Medulla oblongata (tissue), 1 donor: Measurements from ENCODE around the gene ABR.
A peak's percentile ranks its signal among the peaks of the same experiment; 100 is the strongest.
"Not testable (repeated sequence)": the region's sequence is repeated elsewhere in the genome, so short reads cannot be mapped to it uniquely, and the experiment has no call there.

Source experiments
- DNase-seq: peaks from one replicate; pipeline ENCODE4 v3.0.0-alpha.2; 2015; ENCODE audit errors: extremely low spot score

ABR gene

DNA sequence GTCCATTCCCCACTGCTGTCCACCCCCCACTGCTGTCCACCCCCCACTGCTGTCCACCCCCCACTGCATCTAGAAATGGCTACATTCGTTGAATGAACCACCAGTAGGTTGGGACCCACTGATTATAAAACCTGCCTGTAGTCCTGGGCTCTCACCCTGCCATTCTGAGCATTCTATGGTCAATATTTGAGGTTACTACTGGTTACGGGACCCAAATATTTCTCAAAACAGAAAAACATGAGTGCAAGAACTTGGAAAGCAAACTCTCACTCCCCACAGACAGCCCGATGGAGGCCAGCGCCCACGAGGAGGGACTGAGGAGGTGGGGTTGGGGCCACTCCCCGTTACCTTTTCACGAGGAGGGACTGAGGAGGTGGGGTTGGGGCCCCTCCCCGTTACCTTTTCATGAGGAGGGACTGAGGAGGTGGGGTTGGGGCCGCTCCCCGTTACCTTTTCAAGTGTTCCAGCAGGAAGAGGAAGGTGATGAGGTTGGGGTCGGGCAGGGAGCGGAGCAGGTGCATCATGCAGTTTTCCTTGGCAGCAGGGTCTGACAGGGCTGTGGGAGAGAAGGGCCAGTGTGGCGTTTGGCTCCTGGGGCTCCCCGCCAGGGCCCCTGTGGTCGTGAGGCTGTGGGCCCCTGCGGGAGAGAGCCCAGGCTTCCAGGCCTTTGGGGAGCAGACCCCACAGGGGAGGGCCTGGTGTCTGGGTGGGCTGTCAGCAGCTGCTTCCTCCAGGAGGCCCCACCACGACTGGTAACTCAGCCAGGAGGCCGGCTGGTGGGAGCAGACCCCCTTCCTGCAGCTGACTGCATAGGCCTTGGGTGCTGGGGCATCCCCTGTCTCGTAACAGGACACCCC lies 170.3 kb downstream of the ABR start:
- no peak for DNase-seq

DNA sequence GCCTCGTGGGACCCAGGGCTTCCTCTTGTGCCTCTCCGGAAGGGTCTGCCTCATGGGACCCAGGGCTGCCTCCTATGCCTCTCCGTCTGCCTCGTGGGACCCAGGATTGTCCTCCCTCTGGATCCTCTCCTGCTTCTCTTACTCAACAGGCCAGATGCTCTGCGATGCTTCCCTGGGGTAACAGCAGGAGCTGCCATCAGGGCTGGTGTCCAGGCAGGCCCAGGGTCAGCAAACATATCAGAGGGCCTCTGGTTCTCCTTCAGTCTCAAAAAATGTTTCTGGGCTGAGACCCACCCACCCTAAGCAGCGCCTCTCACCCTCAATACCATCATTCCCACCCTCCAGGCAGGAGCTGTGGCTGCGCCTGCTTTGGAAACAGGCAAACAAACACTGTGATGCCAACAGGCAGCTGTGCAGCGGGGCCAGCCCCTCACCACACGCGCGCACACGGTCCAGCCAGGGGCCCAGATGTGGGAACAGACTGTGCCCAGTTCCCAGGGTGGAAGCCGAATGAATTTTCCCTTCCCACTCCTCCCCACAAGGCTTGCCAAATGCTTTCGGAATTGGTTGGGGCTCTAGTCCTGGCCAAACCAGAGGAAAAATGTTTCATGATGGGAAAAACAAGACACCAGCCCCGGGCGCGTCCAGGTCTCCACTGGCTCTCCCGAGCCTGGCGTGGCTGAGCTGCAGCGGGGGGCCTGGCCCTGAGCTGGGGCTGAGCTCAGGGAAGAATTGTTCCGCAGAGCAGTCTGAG lies 171.6 kb downstream of the ABR start:
- peak; percentile 46 for DNase-seq

DNA sequence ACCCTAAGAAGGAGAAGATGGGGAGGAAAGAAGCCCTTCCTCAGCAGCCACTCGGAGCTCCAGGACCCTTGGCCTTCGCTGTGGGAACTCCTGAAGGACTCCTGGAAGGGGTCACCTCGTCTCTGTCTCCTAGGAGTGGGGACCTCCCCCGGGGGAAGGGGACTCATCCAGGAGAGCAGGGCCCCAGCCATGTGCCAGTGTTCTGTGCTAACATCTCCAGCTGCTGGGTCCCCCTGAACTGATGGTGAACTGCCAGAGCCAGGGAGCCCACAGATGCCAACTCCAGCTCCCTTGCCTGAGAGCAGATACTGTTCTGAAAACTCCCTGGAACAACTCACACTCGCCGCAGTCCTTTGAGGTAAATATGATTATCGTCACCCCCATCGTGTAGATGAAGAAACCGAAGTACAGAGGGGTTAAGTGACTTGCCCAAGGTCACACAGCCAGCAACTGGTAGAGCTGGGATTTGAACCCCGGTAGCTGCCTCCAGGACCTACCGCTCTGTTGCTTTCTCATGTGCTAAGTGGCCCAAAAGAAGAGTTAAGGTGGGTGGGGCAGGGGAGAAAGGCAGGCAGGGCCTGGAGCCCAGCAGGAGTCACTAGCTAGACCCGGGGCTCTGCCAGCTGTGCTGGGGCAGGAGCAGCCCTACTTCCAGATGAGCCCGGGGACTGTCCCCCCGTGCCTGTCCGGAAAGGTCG lies 172.3 kb downstream of the ABR start:
- DNase-seq, result no peak

DNA sequence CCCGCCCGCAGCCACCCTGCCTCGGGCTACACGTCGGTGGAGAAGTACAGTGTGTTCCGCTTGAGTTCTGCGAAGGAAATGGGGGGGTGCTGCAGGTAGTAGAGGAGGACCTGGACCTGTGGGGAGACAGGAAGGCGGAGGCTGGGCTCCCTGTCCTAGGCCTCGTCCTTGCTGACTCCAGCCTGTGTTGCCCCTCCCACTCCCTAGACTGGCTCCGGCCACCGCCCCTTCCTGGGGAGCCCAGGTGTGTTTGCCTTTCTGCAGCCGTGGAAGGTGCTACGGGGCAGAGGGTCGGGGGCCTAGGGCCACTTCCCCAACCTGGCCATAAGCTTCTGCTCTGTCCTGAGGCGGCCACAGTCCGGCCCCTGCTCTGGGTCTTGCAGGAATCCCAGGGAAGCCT lies 173.7 kb downstream of the ABR start:
- no peak for DNase-seq

DNA sequence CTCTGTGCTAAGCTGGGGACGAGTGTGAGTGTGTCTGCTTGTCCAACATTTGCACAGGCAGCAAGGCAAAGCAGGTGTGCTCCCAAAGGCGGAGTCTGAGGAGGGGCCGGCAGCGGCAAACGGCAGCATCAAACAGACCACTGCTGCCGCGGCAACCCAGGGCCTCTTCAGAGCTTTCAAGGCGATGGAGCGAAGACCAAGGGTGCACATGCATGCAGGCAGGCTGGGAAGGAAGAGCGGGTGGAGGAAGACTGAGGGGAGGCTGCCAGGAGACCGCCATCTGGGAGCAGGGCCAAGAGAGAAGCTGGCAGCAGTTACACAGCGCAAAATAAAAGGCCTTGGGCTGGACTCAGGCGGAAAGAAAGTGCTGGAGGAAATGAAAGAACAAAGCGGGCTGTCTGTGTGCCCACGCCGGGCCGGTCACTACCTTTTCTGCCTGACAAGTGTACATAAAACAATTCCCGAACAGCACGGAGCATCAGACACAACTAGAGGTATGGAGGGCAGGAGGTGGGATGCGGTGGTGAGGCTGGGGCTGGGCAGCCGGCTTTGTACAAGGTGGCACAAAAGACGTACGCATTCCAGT lies 174.3 kb downstream of the ABR start:
- peak; percentile 90 for DNase-seq

DNA sequence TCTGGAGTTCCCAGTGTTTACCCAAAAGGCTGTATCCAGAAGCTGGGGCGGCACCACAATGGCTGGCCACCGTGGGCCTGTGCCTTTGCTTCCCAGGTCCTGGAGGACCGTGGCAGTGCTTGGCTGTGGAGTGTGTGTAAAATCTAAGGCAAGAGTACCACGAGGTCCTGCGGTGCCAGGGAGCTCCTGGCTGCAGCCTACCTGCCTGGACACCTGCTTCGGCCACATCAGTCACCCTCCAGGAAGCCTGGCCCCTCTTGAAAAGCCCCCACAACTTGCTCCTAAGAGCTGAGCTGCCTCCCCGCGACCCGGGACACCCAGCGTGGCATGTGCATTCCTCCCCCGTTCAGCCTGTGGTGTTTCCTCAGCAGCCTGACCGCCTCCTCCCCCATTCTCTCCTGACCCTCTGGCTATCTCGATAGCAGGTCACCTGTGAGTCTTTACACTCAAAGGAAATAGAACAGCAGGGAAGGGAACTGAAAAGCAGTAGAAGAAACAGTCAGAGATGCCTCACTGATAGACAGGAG lies 174.9 kb downstream of the ABR start:
- no peak for DNase-seq

DNA sequence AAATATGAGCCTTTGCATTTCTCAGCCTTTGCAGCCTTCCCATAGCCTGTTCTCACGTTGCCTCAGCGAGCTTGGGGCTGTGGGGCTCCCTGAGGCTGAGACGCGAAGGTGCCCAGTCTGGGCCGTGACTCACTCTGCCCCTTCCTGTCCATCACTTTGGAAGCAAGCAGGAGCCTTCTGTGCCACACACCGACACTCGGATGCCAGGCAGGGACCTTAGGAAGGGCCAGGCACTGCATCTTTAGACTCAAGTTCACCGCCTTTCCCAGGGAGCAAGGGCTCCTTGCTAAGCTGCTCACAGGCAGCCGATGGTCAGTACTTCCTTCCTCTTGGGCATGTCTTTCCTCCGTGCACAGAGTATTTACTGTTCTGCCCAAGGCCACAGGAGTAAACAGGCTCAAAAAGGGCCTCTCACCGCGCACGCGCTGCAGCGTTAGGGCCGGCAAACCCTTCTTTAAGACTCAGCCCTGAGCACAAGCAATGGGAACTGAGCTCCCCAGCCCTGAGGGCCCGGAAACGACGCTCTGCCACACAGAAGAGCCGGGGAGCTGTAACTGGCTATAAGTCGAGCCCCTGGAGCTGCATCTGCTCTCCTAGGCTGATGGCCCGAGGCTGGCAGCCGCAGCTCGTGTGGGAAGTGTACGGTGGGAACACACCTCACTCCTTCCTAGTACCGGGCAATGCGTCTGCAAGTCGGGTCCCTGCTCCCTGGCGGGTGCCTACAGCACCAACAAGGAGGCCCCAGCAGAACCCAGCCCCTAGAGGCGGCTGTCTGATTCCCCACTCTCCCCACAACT lies 175.6 kb downstream of the ABR start:
- no peak for DNase-seq

DNA sequence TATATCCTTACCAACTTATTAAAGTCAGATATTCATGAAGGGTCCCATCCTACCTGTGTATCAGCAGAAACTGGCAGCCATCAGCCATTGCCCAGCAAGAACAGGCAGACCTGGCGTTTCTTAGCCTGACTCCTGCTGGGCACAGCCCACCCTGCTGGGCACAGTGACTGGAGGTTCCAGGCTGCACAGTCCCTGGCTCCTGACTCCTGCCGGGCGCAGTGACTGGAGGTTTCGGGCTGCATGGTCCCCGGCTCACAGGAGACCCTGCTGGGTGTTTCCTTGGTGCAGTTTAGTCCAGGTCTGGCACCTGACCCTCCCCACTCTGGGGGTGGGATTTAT lies 176.2 kb downstream of the ABR start:
- DNase-seq, result no peak

DNA sequence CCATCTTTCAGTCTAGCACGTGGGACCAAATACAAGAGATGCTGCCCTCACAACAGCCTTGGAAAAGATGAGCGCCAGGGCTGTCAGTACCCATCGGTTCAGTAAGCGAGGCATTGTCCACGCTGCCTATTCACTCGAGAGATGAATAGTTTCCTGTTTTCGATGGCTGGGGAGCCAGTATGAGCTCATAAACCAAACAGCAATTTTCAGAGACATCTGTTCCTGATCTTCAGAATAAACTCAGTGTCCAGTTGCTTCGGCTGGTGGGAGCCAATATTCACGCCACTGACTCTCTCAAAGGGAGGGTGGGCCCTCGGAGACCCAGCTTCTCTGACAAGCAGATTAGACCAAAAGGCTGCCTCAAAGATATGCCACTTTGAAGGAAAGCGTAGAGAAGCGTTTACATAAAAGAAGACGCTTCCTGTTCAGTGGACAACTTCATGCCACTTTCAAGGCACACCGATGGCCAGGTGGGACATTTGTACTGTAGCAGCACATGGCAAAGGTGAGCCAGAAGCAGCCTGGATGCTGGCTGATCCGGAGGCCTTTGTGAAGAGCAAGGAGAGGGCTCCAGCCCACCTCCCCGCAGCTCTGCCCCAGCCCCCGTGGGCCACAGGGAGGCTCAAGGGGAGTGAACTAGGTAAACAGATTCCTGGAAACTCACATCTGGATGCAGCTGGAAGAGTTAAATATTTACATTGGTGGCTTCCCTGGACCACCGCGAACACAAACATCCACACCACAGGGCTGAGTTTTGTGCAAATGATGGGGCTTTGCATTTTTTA lies 176.8 kb downstream of the ABR start:
- DNase-seq, result peak; percentile 84

DNA sequence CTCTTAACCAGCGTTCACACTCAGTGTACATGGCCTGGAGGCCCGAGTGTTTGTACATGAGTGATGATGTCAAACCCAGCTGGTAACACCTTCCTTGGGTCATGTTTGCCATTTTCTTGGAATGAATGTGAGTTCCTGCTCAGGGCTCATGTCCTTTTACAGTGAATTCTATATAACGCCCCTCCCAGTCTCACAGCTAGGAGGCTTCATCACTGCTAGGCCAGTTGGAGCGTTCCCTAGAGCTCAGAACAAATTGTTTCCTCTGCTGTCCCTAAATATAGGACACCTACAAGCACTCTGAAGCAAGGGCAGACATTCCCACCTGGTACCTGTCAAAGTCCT lies 177.4 kb downstream of the ABR start:
- DNase-seq, result no peak

DNA sequence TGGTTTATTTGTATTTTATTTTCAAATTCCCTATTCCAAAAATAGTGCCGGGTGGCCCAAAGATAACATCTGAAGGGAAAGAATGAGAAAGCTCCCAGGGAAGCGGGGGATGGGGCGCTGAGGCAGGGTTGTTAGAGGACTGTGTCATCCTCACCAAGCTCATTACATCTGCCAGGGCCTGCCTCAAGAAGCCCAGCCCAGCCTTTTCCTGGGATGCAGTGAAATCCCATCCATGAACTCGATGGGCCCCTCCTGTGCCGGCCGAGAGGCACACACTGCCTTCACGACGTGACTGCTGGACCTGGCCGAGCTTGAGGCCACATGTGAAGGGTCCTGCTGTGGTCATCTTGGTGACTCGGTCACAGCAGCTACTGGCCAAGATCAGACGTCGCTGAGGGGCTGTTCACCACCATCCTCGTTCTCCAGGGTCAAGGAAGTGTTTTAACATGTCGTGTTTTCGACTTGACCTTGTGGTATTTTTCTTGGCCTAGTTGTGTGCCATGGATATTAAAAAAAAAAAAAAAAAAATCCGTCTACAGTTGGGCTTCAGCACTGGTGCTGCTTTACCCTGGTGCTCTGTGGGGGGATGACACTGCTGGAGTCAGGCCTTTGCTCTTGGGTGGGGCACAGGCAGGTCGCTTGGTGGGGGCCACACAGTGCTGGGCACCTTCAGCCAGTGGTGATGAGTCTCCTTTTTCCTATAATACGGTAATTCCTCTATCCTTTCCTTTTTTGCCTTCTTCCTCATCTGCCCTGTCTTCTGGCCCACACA lies 178.0 kb downstream of the ABR start:
- no peak for DNase-seq

DNA sequence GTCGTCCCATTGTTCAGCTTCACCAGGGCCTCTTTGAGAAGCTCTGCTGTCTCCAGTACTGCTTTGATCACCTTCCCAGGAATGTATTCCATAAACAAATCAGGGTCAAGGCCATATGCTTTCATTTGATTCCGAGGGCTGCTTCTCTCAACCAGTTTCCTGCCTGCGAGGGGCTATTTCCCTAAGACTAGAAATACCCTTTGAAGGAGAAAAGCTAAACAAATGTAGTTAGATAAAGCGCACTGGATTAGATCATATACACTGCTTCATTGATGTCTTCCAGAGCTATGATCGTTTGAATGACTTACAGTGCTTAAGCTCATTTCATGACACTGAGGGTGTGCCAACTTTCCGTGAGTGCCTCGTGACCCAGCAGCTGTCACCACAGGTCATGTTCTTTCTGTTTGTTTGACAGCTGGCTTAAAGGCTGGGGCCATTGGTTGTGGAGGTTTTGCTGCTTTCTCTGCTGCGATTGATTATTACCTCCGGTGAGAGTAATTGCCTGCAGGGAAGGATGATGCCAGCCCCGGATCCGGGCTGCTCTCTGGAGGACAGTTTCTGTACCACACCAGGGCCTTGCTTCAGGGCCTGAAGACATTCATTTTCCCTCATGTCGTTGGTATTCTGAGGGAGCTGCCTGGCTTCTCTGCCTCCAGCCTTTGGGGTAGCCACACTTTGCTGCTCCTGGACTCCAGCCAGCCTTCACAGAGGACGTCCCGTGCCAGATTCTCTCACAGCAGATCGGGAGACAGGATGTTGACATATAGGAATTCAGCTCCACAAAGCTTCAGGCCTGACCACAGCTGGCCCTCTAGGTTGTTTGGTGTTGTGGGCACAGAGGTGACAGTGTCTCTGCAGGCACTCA lies 179.0 kb downstream of the ABR start:
- DNase-seq, result no peak

DNA sequence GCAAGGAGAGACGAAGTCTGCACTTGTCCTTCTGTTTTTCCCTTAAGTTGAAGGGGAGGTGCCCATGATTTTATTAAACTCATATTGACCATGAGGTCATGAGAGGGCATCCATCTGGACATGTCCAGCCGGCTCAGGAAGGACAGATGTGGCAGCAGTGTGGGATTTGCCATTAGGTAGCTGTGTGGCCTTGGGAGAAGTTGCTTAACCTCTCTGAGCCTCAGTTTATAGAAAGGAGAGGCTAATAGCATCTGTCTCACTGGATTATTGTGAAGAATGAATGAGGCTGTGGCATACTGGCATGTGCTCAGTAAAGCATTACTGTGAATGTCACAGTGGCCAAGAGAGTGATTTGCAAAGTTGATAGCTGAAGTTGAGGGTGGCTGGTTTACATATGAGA lies 181.7 kb downstream of the ABR start:
- DNase-seq, result no peak

DNA sequence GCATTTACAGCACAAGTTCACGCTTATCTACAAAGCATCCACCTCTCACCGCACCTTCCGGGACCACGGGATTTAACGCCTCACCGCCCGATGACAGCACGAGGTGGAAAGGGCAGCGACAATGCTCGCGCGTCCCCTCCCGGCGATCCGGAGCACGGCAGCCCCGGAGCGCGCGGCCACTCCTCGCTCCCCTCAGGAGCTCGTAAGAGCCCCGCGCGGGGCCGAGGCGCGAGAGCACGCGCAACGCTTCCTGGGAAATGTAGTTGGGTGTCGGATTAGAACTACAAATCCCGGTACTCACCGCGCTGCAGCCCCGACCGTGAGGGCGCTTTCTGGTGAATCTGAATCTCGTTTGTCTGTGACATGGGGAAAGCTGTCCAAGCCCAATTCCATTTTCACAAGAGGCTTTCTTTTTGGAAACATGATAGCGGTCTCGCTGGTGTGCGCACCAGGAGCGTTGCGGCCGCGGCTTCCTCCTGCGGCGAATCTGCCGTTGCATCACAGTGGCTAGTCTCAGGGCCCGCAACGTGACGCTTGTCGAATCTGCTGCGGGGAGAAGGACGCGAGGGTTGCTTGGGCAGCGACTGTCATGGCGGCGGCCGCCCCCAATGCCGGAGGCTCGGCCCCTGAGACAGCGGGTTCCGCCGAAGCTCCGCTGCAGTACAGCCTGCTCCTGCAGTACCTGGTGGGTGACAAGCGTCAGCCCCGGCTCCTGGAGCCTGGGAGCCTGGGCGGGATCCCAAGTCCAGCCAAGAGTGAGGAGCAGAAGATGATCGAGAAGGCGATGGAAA lies 183.0 kb downstream of the ABR start, which contains the start of gene TIMM22:
Gene TIMM22, plus strand, starts transcription at position 576 of the 791 bp plus-strand sequence. Its CDS starts 14 bp downstream, at position 590.
- peak; percentile 97 for DNase-seq

DNA sequence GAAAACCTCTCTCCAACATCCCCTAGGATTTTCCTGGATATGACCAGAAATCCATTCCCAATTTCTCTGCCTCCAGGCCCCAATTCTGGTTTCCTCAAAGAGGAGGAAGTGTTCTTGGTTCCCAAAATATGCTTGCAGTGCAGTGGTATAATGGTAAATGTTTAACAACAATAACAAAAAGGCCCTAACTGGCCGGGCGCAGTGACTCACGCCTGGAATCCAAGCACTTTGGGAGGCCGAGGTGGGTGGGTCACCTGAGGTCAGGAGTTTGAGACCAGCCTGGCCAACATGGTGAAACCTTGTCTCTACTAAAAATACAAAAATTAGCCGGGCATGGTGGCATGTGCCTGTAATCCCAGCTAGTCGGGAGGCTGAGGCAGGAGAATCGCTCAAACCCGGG lies 184.5 kb downstream of the ABR start:
- not testable (repeated sequence) for DNase-seq

DNA sequence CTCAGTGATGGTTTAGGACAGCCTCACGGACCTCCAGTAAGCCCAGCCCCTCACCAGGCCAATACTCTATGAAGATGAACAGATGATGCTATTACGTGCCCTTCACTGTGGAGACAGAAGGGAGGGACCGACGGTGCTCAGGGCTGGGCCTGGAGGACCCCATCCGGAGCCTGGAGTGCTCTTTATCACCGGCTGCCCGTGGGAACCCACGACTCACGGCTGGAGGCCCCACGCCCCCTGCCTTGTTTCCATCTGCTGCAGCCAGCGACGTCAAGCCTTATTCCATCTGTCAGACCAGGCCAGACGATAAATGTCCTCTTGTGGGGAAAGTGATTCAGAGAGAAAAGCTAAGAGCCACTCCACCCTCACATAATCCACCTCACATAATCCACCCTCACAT lies 186.8 kb downstream of the ABR start:
- DNase-seq, result no peak

DNA sequence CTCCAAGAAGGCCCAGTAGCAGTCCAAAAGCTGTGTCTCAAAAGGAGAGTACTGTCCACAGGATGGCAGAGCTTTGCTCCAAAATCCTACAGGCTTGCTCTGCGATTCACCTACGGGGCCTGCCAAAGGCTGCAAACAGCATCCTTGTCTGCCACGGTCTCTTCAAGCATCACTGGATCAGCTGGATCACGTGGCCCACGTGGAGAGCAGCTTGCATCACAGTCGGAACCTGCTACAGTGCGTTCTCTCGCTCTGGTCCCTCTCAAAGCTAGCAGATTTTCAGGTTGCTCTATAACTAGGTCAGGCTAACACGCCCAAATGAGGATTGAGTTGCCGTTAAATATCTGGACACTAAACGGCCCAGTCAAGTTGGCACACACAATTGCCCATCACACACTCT lies 191.2 kb downstream of the ABR start:
- DNase-seq, result no peak

DNA sequence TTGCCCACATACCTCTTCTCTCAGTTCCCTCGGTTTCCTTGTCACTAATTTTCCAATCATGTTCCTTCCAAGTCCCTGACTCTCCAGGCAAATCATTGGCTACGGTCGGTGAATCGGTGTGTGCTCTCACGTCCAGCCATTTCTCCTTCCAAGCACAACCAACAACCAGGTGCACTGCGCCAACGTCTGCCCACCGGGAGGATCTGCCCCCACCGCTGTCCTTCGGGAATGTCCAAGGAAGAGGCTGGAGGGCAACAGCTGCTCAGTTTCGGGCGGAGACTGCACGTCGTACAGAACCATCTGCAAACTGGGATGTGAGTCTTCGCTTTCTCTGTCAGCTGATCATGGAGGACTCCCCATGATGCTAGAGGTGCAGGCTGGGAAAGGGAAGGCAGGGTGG lies 191.8 kb downstream of the ABR start:
- DNase-seq, result no peak
